ENCODE measurements around the gene TF. TPM values are rescaled to one million over a fixed set of nuclear protein-coding genes. Genes with fewer than 3 reads are reported as not detected.

Gene TF
- total RNA-seq, 4 donors from 2014 or later, result 1.4 to 11.4 (median 6.0) TPM

DNA sequence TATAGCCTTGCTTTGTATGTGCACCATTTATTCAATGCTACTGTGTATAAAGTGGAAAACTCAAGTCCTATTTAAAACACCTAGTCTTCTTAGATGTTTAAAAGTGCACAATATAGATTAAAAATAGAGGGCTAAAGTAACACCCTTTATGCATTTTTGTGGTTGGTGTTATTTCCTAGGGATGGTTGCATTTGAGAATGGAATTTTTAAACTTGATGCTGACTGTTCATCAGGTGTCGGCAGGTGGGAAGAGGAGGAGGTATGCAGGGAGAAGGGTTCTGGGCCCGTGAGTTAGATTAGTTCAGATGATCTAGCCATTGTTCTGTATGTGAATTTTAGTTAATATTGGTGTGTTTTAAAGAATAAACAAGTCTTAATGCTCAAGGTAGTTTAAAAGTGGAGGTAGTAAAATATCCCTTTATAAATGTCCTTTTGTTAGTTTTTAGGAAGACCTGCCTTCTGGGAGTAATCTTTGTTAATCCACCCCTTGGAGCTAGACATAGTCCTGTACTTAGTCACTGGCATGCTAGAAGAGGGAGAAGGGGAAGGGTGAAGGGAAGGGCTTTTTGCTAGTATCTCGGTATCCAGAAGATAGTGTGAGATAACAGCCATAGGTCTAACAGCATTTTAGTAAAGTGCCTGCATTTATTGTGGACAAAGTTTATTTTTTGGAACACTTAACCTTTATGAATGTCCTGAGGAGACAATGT, 51.4 kb downstream of the TF start:
- 82 to 83% methylated on average over 3 of the region's 3 CpGs for WGBS, 2 donors

DNA sequence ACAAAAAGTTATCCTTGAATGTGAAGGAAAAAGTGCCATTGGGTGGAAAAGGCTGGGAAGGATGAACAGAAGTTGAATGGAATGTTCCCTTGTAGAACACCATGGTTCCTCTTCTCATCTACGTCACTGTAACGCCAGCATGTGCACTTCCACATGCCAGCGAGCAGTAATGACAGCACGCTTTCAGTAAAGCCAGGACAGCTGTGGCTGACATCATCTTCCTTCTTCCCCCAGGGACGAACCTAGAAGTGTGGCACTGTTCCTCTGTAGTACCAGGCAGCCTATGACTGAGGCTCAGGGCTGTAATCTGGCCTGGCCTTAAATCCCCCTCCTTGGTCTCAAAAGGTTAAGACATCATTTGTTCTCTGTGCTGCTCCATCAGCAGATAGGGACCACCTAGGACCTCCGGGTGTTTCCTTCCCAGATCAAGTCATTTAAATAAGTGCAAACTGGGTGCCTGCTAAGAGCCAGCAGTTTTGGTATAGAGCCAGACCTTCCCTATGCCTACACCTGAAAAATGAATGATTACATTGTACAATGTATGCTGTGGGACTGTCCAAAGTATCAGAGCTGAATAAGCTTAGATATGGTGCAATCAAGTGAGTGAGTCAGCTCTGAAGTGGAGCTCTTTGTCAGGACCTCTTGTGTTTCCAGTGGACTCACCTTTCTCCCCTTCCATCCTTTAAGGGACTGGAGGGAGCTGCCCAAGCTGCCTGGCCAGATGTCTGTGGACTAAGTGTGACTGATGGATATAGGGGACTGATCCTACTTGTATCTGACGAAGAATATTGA, 53.8 kb downstream of the TF start:
- H3K4me1 ChIP-seq, result peaks cover 0 to 1% (median under 1%) of the 10 kb centered on the region in 4 donors
- H3K9me3 ChIP-seq, result no peaks in the 10 kb centered on the region
- no peak for DNase-seq (ENCODE audit: low spot score in 2 of 2)
- H3K4me3 ChIP-seq, result no peak overlapping the region
- no peak overlapping the region for H3K27ac ChIP-seq
- 54 to 63% methylated on average over 7 of the region's 7 CpGs for WGBS, 2 donors
- no peaks in the 10 kb centered on the region for H3K27me3 ChIP-seq
- no peaks in the 10 kb centered on the region for H3K36me3 ChIP-seq
- TF ChIP-seq, protein P1, sequence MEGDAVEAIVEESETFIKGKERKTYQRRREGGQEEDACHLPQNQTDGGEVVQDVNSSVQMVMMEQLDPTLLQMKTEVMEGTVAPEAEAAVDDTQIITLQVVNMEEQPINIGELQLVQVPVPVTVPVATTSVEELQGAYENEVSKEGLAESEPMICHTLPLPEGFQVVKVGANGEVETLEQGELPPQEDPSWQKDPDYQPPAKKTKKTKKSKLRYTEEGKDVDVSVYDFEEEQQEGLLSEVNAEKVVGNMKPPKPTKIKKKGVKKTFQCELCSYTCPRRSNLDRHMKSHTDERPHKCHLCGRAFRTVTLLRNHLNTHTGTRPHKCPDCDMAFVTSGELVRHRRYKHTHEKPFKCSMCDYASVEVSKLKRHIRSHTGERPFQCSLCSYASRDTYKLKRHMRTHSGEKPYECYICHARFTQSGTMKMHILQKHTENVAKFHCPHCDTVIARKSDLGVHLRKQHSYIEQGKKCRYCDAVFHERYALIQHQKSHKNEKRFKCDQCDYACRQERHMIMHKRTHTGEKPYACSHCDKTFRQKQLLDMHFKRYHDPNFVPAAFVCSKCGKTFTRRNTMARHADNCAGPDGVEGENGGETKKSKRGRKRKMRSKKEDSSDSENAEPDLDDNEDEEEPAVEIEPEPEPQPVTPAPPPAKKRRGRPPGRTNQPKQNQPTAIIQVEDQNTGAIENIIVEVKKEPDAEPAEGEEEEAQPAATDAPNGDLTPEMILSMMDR (IDR thresholded peaks at IDR 0.05), result no peak
- TF ChIP-seq POLR2A (IDR thresholded peaks at IDR 0.05), result no peak
- TF ChIP-seq EP300 (IDR thresholded peaks at IDR 0.05), result no peak

More for the DNA sequence above, 51.4 kb downstream of the TF start:
- peaks cover 0 to 4% (median 0%) of the 10 kb centered on the region in 4 donors for H3K9me3 ChIP-seq
- no peaks in the 10 kb centered on the region for H3K27me3 ChIP-seq
- TF ChIP-seq, protein P1 (IDR thresholded peaks at IDR 0.05), result no peak
- TF ChIP-seq POLR2A (IDR thresholded peaks at IDR 0.05) (no peak), EP300 (IDR thresholded peaks at IDR 0.05) (no peak)
- H3K4me3 ChIP-seq, result no peak overlapping the region
- H3K27ac ChIP-seq, result no peak overlapping the region
- no peaks in the 10 kb centered on the region for H3K4me1 ChIP-seq
- DNase-seq (ENCODE audit: low spot score in 2 of 2), result no peak
- H3K36me3 ChIP-seq, result no peaks in the 10 kb centered on the region

GRCh38 chr3:133803469-133803868, 57.3 kb downstream of the TF start:
- no peak overlapping the region for H3K4me3 ChIP-seq
- DNase-seq (ENCODE audit: low spot score in 2 of 2), result no peak
- H3K36me3 ChIP-seq, result peaks cover 0 to 3% (median 0%) of the 10 kb centered on the region in 3 donors
- no peaks in the 10 kb centered on the region for H3K9me3 ChIP-seq
- H3K27me3 ChIP-seq, result no peaks in the 10 kb centered on the region
- 87 to 92% methylated on average over 5 of the region's 5 CpGs for WGBS, 2 donors
- H3K27ac ChIP-seq, result no peak overlapping the region
- TF ChIP-seq EP300 (IDR thresholded peaks at IDR 0.05), result peak in 1 of 2 donors; percentile 11
- TF ChIP-seq, protein P1 (IDR thresholded peaks at IDR 0.05), result no peak
- H3K4me1 ChIP-seq, result peaks cover 0 to 22% (median 9%) of the 10 kb centered on the region in 4 donors

DNA sequence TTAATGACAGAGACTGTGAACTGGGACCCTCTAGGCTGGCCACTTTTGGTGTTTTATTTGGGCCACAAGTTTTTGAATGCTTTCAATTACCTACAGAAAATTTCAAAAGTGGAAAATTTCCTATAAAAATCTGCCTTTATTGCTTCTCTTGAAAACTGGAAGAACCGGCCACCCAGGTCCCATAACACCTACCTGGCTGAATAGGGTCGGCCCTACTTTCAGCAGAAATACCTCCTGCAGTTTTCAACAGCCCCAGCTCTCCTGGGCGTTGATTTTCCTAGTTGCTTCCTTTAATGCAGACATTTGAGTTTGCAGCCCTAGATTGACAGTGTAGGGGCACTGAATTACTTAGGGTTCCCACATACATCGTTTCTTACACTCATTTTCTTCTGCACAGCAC, 58.7 kb downstream of the TF start:
- no peaks in the 10 kb centered on the region for H3K27me3 ChIP-seq
- no peak for DNase-seq (ENCODE audit: low spot score in 2 of 2)
- H3K4me3 ChIP-seq, result peak overlapping the region; percentile 74 to 95 (median 78)
- WGBS, 2 donors, result 64 to 72% methylated on average over 4 of the region's 4 CpGs
- no peak for TF ChIP-seq POLR2A (IDR thresholded peaks at IDR 0.05)
- no peaks in the 10 kb centered on the region for H3K9me3 ChIP-seq
- H3K27ac ChIP-seq, result no peak overlapping the region
- peaks cover 0 to 22% (median 9%) of the 10 kb centered on the region in 4 donors for H3K4me1 ChIP-seq
- peaks cover 0 to 16% (median under 1%) of the 10 kb centered on the region in 3 donors for H3K36me3 ChIP-seq

DNA sequence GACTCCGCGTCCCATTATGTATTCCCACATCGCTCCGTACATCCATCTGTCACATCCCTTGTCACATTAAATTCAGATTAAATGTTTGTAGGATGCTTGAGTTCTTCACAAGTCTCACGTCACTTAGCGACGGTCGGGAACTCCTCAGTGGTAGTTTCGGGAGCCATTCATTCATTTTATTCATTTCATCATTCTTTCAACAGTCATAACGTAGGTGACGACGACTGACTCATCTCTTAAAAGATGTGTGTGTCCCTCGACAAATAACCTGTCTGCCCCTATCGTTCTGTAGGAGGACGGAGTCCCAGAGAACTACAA, 59.1 kb downstream of the TF start:
- DNase-seq (ENCODE audit: low spot score in 2 of 2), result no peak
- Histone ChIP-seq H3K9me3 (no peaks in the 10 kb centered on the region), H3K27ac (peak overlapping the region in 2 of 4 donors; percentile 57 to 74), H3K27me3 (no peaks in the 10 kb centered on the region), H3K36me3 (peaks cover 0 to 20% (median 5%) of the 10 kb centered on the region in 3 donors), H3K4me3 (peak overlapping the region; percentile 74 to 95 (median 78)), H3K4me1 (peaks cover 0 to 22% (median 9%) of the 10 kb centered on the region in 4 donors)
- TF ChIP-seq POLR2A (IDR thresholded peaks at IDR 0.05) (no peak), EP300 (IDR thresholded peaks at IDR 0.05) (no peak)
- TF ChIP-seq, protein P1 (IDR thresholded peaks at IDR 0.05), result no peak
- 7 to 12% methylated on average over 15 of the region's 15 CpGs for WGBS, 2 donors
